ENCODE results near the gene PTPRE.

GRCh38 chr10:127952575-127952869 lies 45.6 kb downstream of the PTPRE start:
- TF ChIP-seq CTCF (IDR thresholded peaks at IDR 0.05; ENCODE audit: low read depth, low read length, poor library complexity, severe bottlenecking) (no peak), EZH2phosphoT487 (IDR thresholded peaks at IDR 0.05; ENCODE audit: borderline replicate concordance, low read length) (no peak)
